ENCODE results near the gene EFCAB12.

- TF ChIP-seq CTCF (IDR thresholded peaks at IDR 0.05) = no peak
- no peak for TF ChIP-seq POLR2A (IDR thresholded peaks at IDR 0.05)
These were observed 12.0 kb downstream of the EFCAB12 start for GRCh38 chr3:129416415-129416814.

Measured in Peyer's patch (tissue), 4 donors.